ENCODE measurements around the gene ZNF239.
"Not testable (repeated sequence)": the region's sequence is repeated elsewhere in the genome, so short reads cannot be mapped to it uniquely, and the experiment has no call there.

The ZNF239 gene

DNA sequence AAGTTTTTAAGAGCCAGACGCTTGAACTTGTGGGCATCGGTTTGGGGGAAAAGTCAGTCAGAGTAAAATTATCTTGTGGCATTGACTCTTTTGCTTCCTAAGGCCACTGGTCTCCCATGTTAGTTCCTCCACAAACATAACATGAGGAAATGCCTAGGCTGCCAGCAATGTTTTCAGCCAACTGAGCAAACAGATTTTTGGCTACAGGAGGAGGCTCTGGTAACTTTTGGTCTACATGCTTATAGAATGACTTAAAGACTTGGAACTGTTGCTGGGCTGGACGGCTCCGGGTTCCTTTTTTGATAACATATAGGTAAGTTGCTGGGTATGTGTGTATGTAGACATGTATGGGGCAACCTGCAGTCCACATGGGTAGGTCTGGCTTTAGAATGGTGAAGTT is 9.6 kb upstream of the ZNF239 start:
- DNase-seq (ENCODE audit: low read depth in 3 of 3, low spot score in 1 of 3) = no peak

DNA sequence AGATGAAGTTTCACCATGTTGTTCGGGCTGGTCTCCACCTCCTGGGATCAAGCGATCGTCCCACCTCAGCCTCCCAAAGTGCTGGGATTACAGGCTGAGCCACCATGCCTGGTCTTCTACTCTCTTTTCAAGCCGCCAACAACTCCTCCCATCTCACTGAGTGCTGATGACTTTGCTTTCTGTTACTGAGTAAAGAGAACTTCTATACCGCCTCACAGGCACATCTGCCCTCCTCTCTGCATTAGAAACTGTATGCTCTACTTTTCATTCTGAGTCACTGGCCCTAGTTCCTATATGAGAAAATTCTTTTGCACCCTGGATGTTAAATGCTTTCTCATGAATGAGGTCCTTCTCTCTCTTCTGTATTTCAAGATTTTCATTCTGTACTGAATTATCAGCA is 2.2 kb upstream of the ZNF239 start:
- DNase-seq (ENCODE audit: low read depth in 3 of 3, low spot score in 1 of 3) = no peak

DNA sequence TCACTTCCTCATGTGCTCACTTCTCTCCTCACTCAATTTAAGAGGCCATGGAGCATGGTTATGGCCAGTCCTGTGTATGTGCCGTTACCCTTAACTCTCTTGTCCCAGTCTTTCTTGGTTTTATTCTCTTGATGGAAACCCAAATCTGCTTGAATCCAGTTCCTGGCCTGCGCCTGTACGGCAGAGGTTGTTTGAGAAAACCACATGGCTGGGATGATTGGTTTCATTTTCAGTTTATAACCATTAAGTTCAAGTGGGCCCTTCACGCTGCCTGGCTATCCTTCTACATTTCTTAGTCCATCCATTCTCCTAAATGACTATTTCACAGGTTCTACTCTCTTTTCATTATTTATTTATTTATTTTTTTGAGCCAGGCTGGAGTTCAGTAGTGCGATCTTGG is 1.6 kb upstream of the ZNF239 start:
- no peak for DNase-seq (ENCODE audit: low read depth in 3 of 3, low spot score in 1 of 3)

DNA sequence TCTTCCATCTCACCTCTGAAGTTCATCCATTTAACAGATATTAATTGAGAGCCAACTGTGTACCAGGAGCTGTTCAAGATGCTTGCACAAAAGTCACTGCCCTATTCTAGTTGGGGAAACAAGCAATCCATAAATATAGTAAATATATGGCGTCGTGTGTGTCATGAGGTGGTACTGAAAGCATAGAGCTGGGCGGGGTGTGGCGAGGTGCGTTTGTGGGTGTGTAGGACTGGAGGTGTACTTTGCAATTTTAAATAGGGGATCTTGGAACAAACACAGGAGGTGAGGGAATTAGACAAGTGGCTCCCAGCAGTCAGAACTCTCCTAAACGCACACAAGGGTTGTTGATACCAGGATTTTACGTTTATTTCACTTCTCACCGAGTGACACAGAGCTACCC is 490 bp upstream of the ZNF239 start:
- DNase-seq (ENCODE audit: low read depth in 3 of 3, low spot score in 1 of 3) = no peak

DNA sequence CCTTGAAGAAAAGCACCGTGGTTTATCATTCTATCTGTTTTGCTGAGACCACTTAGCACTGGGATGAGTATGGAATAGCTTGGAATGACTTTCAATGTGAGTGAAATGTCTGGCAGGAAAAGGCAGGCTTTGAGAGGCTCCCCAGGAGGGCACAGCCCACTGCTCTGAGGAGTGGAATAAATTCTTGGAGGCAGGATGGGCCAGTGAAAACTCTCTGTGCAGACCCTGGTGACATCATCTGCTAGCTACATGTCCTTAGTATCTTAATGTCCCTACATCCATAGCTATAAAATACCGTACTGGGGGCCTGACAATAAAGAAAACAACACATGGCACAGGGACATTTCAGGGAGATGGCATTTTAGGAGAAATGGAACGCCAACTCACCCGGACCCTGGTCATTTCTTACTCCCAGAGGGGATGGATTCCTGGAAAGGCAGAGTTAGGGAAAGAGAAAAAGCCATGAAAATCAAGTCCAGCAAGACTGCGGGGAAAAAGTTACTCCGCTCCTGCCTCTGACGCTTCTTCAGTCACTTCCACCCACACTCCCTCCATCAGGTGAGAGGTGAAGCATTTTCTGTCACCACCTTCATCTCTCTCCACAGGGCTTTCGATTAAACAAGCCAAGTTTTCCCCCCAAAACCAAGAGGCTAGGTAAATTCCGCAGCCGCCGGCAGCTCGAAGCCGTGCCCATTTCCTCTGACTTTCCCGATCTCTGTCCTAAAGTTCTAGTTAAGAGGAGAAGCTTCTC is 991 bp downstream of the ZNF239 start:
- no peak for DNase-seq (ENCODE audit: low read depth in 3 of 3, low spot score in 1 of 3)

DNA sequence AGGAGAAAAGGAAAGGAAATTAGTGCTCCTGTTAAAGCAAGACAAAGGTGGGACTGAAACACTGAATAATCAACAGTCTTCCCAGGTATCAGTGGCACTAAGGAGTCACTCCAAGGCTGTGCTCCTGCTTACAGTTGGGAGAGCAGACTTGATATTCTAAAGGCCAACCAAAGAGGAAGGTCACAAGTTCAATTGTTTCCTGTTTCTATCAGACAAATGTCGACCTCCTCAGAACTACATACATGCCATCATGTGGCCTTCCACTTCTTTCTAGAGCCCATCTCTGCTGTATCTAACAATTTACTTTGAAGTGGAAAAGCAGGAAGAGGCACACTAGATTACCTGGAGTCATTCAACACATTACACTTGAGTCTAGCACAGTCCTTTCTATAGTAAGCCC is 3.4 kb downstream of the ZNF239 start:
- no peak for DNase-seq (ENCODE audit: low read depth in 3 of 3, low spot score in 1 of 3)

DNA sequence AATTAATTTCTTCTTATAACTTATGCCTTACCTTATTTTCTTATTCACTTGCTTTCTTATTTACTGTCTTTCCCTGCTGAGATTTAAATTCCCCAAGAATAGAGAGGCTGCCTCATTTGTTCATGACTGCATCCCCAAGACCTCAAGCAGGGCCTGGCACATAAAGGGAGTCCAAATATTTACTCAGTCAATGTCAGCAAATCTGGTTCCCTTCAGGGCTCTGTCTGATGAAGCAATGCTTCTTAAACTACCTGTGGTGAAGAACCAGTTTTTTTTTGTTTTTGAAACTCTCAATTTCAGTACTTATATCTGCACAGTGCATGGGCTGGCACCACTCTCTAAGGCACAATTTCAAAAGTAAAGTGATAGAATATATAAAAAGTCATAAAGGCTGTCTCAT is 4.7 kb downstream of the ZNF239 start:
- DNase-seq (ENCODE audit: low read depth in 3 of 3, low spot score in 1 of 3) = no peak

DNA sequence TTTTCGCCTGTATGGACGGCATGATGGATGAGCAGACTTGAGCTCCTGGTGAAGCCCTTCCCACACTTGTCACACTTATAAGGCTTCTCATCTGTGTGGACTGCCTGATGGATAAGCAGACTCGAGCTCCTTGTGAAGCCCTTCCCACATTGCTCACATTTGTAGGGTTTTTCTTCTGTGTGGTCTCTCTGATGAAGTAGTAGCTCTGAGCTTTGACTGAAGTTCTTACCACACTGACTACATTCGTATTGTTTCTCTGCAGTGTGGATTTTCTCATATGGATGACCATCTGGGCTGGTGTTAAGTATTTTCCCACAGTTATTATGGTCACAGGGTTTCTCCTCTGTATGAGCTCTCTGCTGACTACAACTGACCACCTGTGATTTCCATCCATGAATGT is 17.2 kb downstream of the ZNF239 start:
- DNase-seq (ENCODE audit: low read depth in 3 of 3, low spot score in 1 of 3) = no peak

DNA sequence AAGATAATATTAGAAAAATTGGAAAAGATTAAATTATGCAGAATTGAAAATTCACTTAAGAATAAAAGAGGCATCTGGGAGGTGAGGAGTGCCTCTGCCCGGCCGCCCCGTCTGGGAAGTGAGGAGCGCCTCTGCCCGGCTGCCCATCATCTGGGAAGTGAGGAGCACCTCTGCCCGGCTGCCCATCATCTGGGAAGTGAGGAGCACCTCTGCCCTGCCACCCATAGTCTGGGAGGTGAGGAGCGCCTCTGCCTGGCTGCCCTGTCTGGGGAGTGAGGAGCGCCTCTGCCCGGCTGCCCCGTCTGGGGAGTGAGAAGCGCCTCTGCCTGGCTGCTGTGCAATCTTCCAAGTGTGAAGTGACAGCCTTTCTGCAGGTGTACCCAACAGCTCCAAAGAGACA is 30.7 kb downstream of the ZNF239 start:
- DNase-seq (ENCODE audit: low read depth in 3 of 3, low spot score in 1 of 3) = not testable (repeated sequence)

DNA sequence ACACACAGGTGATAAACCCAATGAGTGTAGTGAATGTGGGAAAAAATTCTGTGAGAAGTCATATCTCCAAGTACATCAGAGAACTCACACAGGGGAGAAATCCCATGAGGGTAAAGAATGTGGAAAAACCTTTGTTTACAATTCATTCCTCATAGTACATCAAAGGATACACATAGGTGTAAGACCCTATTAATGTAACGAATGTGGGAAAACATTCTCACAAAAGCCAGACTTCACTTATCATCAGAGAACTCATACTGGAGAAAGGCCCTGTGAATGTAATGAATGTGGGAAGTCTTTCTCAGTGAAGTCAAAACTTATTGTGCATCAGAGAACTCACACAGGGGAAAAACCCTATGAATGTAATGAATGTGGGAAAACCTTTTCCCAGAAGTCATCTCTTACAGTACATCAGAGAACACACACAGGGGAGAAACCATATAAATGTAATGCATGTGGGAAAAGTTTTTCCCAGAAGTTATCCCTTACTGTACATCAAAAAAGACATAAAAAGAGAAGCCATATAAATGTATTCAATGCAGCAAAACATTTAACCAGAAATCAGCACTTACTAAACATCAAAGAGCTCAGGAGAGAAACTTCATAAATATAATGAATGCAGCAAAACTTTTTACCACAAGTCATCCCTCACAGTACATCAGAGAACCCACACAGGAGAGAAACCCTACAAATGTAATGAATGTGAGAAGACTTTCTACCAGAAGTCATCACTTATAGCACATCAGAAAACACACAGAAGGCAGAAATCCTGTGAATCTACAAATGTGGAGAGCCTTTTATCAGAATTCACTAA is 49.8 kb downstream of the ZNF239 start:
- no peak for DNase-seq (ENCODE audit: low read depth in 3 of 3, low spot score in 1 of 3)
